HepG2 (cell line): ENCODE measurements around the gene NACAD. TPM values are rescaled to one million over a fixed set of nuclear protein-coding genes. Genes with fewer than 3 reads are reported as not detected.

ENCODE experiments used
- ATAC-seq: fragments of 200-7000 bp; cut with Tn5 transposase; 3 replicates; pipeline ENCODE4 v1.9.1; 2020; ENCODE audit warnings: mild to moderate bottlenecking, moderate library complexity
- BruUV-seq: library from RNA; stranded (reverse); fragments of 400-500 nt; replicated peaks from 2 replicates; lab custom pipeline; 2021; lab: Mats Ljungman, UMichigan
- CTCF ChIA-PET: fragments of 300-600 bp; formaldehyde crosslinking; extraction: SDS; loops from one replicate; lab custom pipeline; 2021; ENCODE audit warnings: low total read pairs, inconsistent platforms, low intra/inter-chr PET ratio; lab: Yijun Ruan, JAX
- POLR2A ChIA-PET: fragments of 350-600 bp; sonication (Branson Sonifier 250); formaldehyde crosslinking; loops from one replicate; lab custom pipeline; 2020; ENCODE audit warnings: antibody characterized with exemption, inconsistent platforms; lab: Yijun Ruan, JAX
- DNase-seq: peaks from one replicate; pipeline ENCODE4 v3.0.0-alpha.2; 2015; ENCODE audit warnings: low spot score
- FAIRE-seq: peaks from 3 replicates; lab custom pipeline; 2011; peaks lifted over from hg19 to GRCh38; lab: Jason Lieb, UNC
- H2AFZ ChIP-seq: one replicate; pipeline ENCODE4 v1.6.1; 2011; ENCODE audit warnings: low read length, inconsistent platforms
- H3K27ac ChIP-seq: fragments of 300-600 bp; 3 replicates; pipeline ENCODE4 v1.8.0; 2011; ENCODE audit warnings: mixed run types, mild to moderate bottlenecking, mixed read lengths, low read length, inconsistent platforms; ENCODE audit not compliant: insufficient read depth; ENCODE audit errors: extremely low read length
- H3K27me3 ChIP-seq, 2 experiments: fragments of 200-600 bp in 1 of 2; 2 replicates in 1 of 2; 3 replicates in 1 of 2; pipeline versions ENCODE4 v1.6.0 to v1.8.0; 2011; ENCODE audit warnings: low read length in 2 of 2, mild to moderate bottlenecking in 2 of 2, moderate library complexity in 2 of 2, inconsistent platforms in 1 of 2; ENCODE audit not compliant: insufficient read depth in 2 of 2, control insufficient read depth in 1 of 2
- H3K36me3 ChIP-seq, 2 experiments: fragments of 200-600 bp in 1 of 2; replicated peaks in 1 of 2; 2 replicates in 1 of 2; 3 replicates in 1 of 2; pipeline versions ENCODE4 v1.5.1 to v1.8.0; 2011; ENCODE audit warnings: low read length in 2 of 2, inconsistent platforms in 1 of 2; ENCODE audit not compliant: insufficient read depth in 2 of 2, control insufficient read depth in 1 of 2
- H3K4me1 ChIP-seq: 2 replicates; pipeline ENCODE4 v1.5.1; 2012; ENCODE audit warnings: low read length, inconsistent platforms; ENCODE audit not compliant: insufficient read depth
- H3K4me2 ChIP-seq: 2 replicates; pipeline ENCODE4 v1.6.0; 2011; ENCODE audit warnings: low read depth, low read length, inconsistent platforms
- H3K4me3 ChIP-seq, 3 experiments: fragments of 200-600 bp in 1 of 3; sonication (generic), shearing (Covaris generic) in 1 of 3; replicated peaks in 1 of 3; 2 replicates each; pipeline ENCODE4 v1.5.1; 2011 to 2016; ENCODE audit warnings: low read length in 3 of 3, inconsistent platforms in 2 of 3, low read depth in 2 of 3, mild to moderate bottlenecking in 2 of 3, control low read depth in 1 of 3, mixed read lengths in 1 of 3; ENCODE audit not compliant: insufficient read depth in 1 of 3
- H3K79me2 ChIP-seq: one replicate; pipeline ENCODE4 v1.6.1; 2011; ENCODE audit warnings: low read length, inconsistent platforms; ENCODE audit not compliant: insufficient read depth
- H3K9ac ChIP-seq: 2 replicates; pipeline ENCODE4 v1.6.0; 2011; ENCODE audit warnings: mild to moderate bottlenecking, low read depth, low read length, inconsistent platforms; ENCODE audit not compliant: insufficient read depth
- H3K9me3 ChIP-seq: 2 replicates; pipeline ENCODE4 v1.5.1; 2012; ENCODE audit warnings: mild to moderate bottlenecking, low read length
- H4K20me1 ChIP-seq: 2 replicates; pipeline ENCODE4 v1.6.0; 2011; ENCODE audit warnings: inconsistent platforms, mild to moderate bottlenecking, low read length, moderate library complexity; ENCODE audit not compliant: insufficient read depth
- BCL3 ChIP-seq: sonication (generic); formaldehyde crosslinking; IDR thresholded peaks from 2 replicates; pipeline ENCODE4 v1.5.1; 2020; ENCODE audit warnings: mild to moderate bottlenecking, missing genetic modification reagents, moderate library complexity
- FOXK2 ChIP-seq: fragments of 450-650 bp; IDR thresholded peaks from 2 replicates; pipeline ENCODE4 v1.6.1; 2016
- FOXP4 ChIP-seq: sonication (generic); formaldehyde crosslinking; IDR thresholded peaks from 2 replicates; pipeline ENCODE4 v1.4.0; 2020; ENCODE audit warnings: missing genetic modification reagents
- KLF6 ChIP-seq: IDR thresholded peaks from 2 replicates; pipeline ENCODE4 v1.8.0; 2016; ENCODE audit warnings: missing biosample characterization, missing genetic modification reagents
- RXRB ChIP-seq: IDR thresholded peaks from 2 replicates; pipeline ENCODE4 v1.6.1; 2016; ENCODE audit warnings: borderline replicate concordance, missing genetic modification reagents, missing compliant biosample characterization
- USF2 ChIP-seq, 2 experiments: sonication (generic) in 1 of 2; formaldehyde crosslinking in 1 of 2; IDR thresholded peaks; 2 replicates each; pipeline versions ENCODE4 v1.5.1 to v1.6.1; 2011 to 2020; ENCODE audit warnings: borderline replicate concordance in 1 of 2, low read depth in 1 of 2, low read length in 1 of 2, mild to moderate bottlenecking in 1 of 2, missing genetic modification reagents in 1 of 2, moderate library complexity in 1 of 2
- WIZ ChIP-seq: sonication (generic); formaldehyde crosslinking; IDR thresholded peaks from 2 replicates; pipeline ENCODE4 v1.5.1; 2020; ENCODE audit warnings: mild to moderate bottlenecking, missing genetic modification reagents
- ZBTB46 ChIP-seq: sonication (generic); formaldehyde crosslinking; IDR thresholded peaks from 2 replicates; pipeline ENCODE4 v1.4.0; 2020; ENCODE audit warnings: mild to moderate bottlenecking, missing genetic modification reagents, borderline replicate concordance
- ZSCAN5A ChIP-seq: sonication (generic); formaldehyde crosslinking; IDR thresholded peaks from 2 replicates; pipeline ENCODE4 v1.8.0; 2022; ENCODE audit warnings: mild to moderate bottlenecking, missing genetic modification reagents, borderline replicate concordance
- WGBS: methylation state at CpG from one replicate; pipeline ENCODE4 v1.1.6; 2017; ENCODE audit warnings: low lambda C conversion rate; 5-methylcytosine and 5-hydroxymethylcytosine counted together
- in situ Hi-C: cut with HindIII; loops from 2 replicates; pipeline ENCODE4 v1.10.0; 2017; ENCODE audit warnings: low pct_unique_long_range_greater_than_20kb; ENCODE audit not compliant: extremely low pct_ligation_motif_present
- intact Hi-C: fragments of 100-400 bp; cut with micrococcal nuclease; formaldehyde crosslinking; loops from one replicate; pipeline ENCODE4 v1.10.0; 2022; ENCODE audit not compliant: unreplicated experiment
- polyA plus RNA-seq, 8 experiments: library from polyadenylated mRNA; depleted of rRNA in 3 of 8; stranded (reverse) in 7 of 8; unstranded in 1 of 8; fragments of >200 nt; fragmentation: Illumina TruSeq in 4 of 8; extraction: Trizol in 4 of 8; gene quantifications; 2 replicates each; pipeline versions ENCODE4 v1.2.1 to v1.2.3, GENCODE V29; 2011 to 2016; ENCODE audit warnings: low read depth in 4 of 8, missing spikeins in 1 of 8, mixed read lengths in 1 of 8; ENCODE audit not compliant: insufficient read depth in 1 of 8
- total RNA-seq, 5 experiments: library from RNA; depleted of rRNA; stranded (reverse); fragments of >200 nt; fragmentation: Illumina TruSeq; extraction: Trizol; gene quantifications; 2 replicates each; pipeline ENCODE4 v1.2.3, GENCODE V29; 2016; ENCODE audit warnings: low read depth in 1 of 5

The NACAD gene
- total and polyA plus RNA-seq, 2 of the 13 experiments (the other 11 are each of a cell fraction or from before 2014, with no cell fraction given): 0.04 TPM; not detected in 1

- no peak for TF ChIP-seq ZBTB46 (CRISPR knock-in tag)
- no peak for TF ChIP-seq FOXP4 (CRISPR knock-in tag)
- TF ChIP-seq USF2 (IDR thresholded peaks at IDR 0.05; ENCODE audit: low read depth, low read length): no peak
- no peak for TF ChIP-seq USF2 (CRISPR knock-in tag; IDR thresholded peaks at IDR 0.05; ENCODE audit: borderline replicate concordance)
These were observed 40.0 kb downstream of the NACAD start (continued) for GRCh38 chr7:45048748-45049147.

GRCh38 chr7:45044338-45044737 lies 44.4 kb downstream of the NACAD start:
- WGBS: 99% methylated on average over 5 of the region's 5 CpGs
- no peak overlapping the region for H3K4me2 ChIP-seq
- TF ChIP-seq KLF6 (CRISPR knock-in tag) (no peak), FOXK2 (no peak), BCL3 (no peak), RXRB (CRISPR knock-in tag) (no peak), ZSCAN5A (no peak), WIZ (no peak)

More at GRCh38 chr7:45044338-45044737, 44.4 kb downstream of the NACAD start:
- no peaks in the 10 kb centered on the region for H3K27me3 ChIP-seq
- ChIA-PET POLR2A (no interaction called here), CTCF (no interaction called here)
- no peaks in the 10 kb centered on the region for H3K4me1 ChIP-seq
- H3K36me3 ChIP-seq: peaks cover 1 to 6% of the 10 kb centered on the region in 2 experiments; a peak in 1 of 5 replicates
- H3K9me3 ChIP-seq: no peaks in the 10 kb centered on the region
- H4K20me1 ChIP-seq: no peaks in the 10 kb centered on the region
- H2AFZ ChIP-seq: no peak overlapping the region
- ATAC-seq: no peak
- intact Hi-C loops (no loop called here), in situ Hi-C loops (no loop called here)
- DNase-seq: no peak
- no peak overlapping the region for H3K9ac ChIP-seq
- H3K79me2 ChIP-seq: no peaks in the 10 kb centered on the region
- no peak for FAIRE-seq
- no TSS peak for BruUV-seq
- H3K27ac ChIP-seq: no peak overlapping the region
- H3K4me3 ChIP-seq: no peak overlapping the region
